ENCODE data around the gene ZNF628. TPM values are rescaled to one million over a fixed set of nuclear protein-coding genes. Genes with fewer than 3 reads are reported as not detected.

ZNF628 gene
- polyA plus RNA-seq, 2 donors: 3.8 to 7.0 TPM

GRCh38 chr19:55503157-55503501 lies 26.7 kb downstream of the ZNF628 start:
- Histone ChIP-seq H3K4me3 (ENCODE audit: low read depth in 1 of 2, low read length in 2 of 2) (no peak overlapping the region), H3K4me1 (ENCODE audit: control insufficient read depth in 2 of 2, insufficient read depth in 2 of 2, low read length in 1 of 2) (no peaks in the 10 kb centered on the region), H3K36me3 (ENCODE audit: control insufficient read depth in 2 of 2, insufficient read depth in 2 of 2, low read length in 1 of 2) (no peaks in the 10 kb centered on the region), H3K9me3 (ENCODE audit: control insufficient read depth in 2 of 2, insufficient read depth in 1 of 2, low read depth in 1 of 2, low read length in 1 of 2) (no peaks in the 10 kb centered on the region), H3K27me3 (ENCODE audit: control insufficient read depth in 1 of 2, insufficient read depth in 2 of 2, low read length in 2 of 2) (no peaks in the 10 kb centered on the region), H3K27ac (ENCODE audit: low read depth in 2 of 2, low read length in 1 of 2) (no peak overlapping the region)
- 78 to 89% methylated on average over 17 of the region's 17 CpGs for WGBS, 2 donors

- Histone ChIP-seq H3K4me3 (ENCODE audit: low read depth in 1 of 2, low read length in 2 of 2) (peak overlapping the region; percentile 27 to 40), H3K9me3 (ENCODE audit: control insufficient read depth in 2 of 2, insufficient read depth in 1 of 2, low read depth in 1 of 2, low read length in 1 of 2) (no peaks in the 10 kb centered on the region), H3K27me3 (ENCODE audit: control insufficient read depth in 1 of 2, insufficient read depth in 2 of 2, low read length in 2 of 2) (no peaks in the 10 kb centered on the region), H3K27ac (ENCODE audit: low read depth in 2 of 2, low read length in 1 of 2) (peak overlapping the region; percentile 58 to 76), H3K36me3 (ENCODE audit: control insufficient read depth in 2 of 2, insufficient read depth in 2 of 2, low read length in 1 of 2) (no peaks in the 10 kb centered on the region), H3K4me1 (ENCODE audit: control insufficient read depth in 2 of 2, insufficient read depth in 2 of 2, low read length in 1 of 2) (no peaks in the 10 kb centered on the region)
- 12 to 16% methylated on average over 63 to 64 of the region's 64 CpGs for WGBS, 2 donors
Measured at GRCh38 chr19:55503502-55504251, 27.3 kb downstream of the ZNF628 start.

GRCh38 chr19:55504252-55504603 lies 27.8 kb downstream of the ZNF628 start:
- Histone ChIP-seq H3K4me1 (ENCODE audit: control insufficient read depth in 2 of 2, insufficient read depth in 2 of 2, low read length in 1 of 2) (no peaks in the 10 kb centered on the region), H3K4me3 (ENCODE audit: low read depth in 1 of 2, low read length in 2 of 2) (no peak overlapping the region), H3K9me3 (ENCODE audit: control insufficient read depth in 2 of 2, insufficient read depth in 1 of 2, low read depth in 1 of 2, low read length in 1 of 2) (no peaks in the 10 kb centered on the region), H3K27ac (ENCODE audit: low read depth in 2 of 2, low read length in 1 of 2) (no peak overlapping the region), H3K36me3 (ENCODE audit: control insufficient read depth in 2 of 2, insufficient read depth in 2 of 2, low read length in 1 of 2) (no peaks in the 10 kb centered on the region), H3K27me3 (ENCODE audit: control insufficient read depth in 1 of 2, insufficient read depth in 2 of 2, low read length in 2 of 2) (no peaks in the 10 kb centered on the region)
- 24 to 29% methylated on average over 13 of the region's 13 CpGs for WGBS, 2 donors

- H3K36me3 ChIP-seq (ENCODE audit: control insufficient read depth in 2 of 2, insufficient read depth in 2 of 2, low read length in 1 of 2): no peaks in the 10 kb centered on the region
- WGBS, 2 donors: 81 to 83% methylated on average over 11 of the region's 11 CpGs
- H3K4me3 ChIP-seq (ENCODE audit: low read depth in 1 of 2, low read length in 2 of 2): no peak overlapping the region
- no peaks in the 10 kb centered on the region for H3K27me3 ChIP-seq (ENCODE audit: control insufficient read depth in 1 of 2, insufficient read depth in 2 of 2, low read length in 2 of 2)
- H3K27ac ChIP-seq (ENCODE audit: low read depth in 2 of 2, low read length in 1 of 2): no peak overlapping the region
- no peaks in the 10 kb centered on the region for H3K9me3 ChIP-seq (ENCODE audit: control insufficient read depth in 2 of 2, insufficient read depth in 1 of 2, low read depth in 1 of 2, low read length in 1 of 2)
- no peaks in the 10 kb centered on the region for H3K4me1 ChIP-seq (ENCODE audit: control insufficient read depth in 2 of 2, insufficient read depth in 2 of 2, low read length in 1 of 2)
Measured at GRCh38 chr19:55504981-55505380, 28.6 kb downstream of the ZNF628 start.

GRCh38 chr19:55508120-55508519 lies 31.7 kb downstream of the ZNF628 start:
- H3K4me3 ChIP-seq (ENCODE audit: low read depth in 1 of 2, low read length in 2 of 2): no peak overlapping the region
- 72 to 77% methylated on average over 10 of the region's 10 CpGs for WGBS, 2 donors
- no peaks in the 10 kb centered on the region for H3K36me3 ChIP-seq (ENCODE audit: control insufficient read depth in 2 of 2, insufficient read depth in 2 of 2, low read length in 1 of 2)
- no peak overlapping the region for H3K27ac ChIP-seq (ENCODE audit: low read depth in 2 of 2, low read length in 1 of 2)
- H3K4me1 ChIP-seq (ENCODE audit: control insufficient read depth in 2 of 2, insufficient read depth in 2 of 2, low read length in 1 of 2): no peaks in the 10 kb centered on the region
- H3K27me3 ChIP-seq (ENCODE audit: control insufficient read depth in 1 of 2, insufficient read depth in 2 of 2, low read length in 2 of 2): no peaks in the 10 kb centered on the region
- no peaks in the 10 kb centered on the region for H3K9me3 ChIP-seq (ENCODE audit: control insufficient read depth in 2 of 2, insufficient read depth in 1 of 2, low read depth in 1 of 2, low read length in 1 of 2)

GRCh38 chr19:55516878-55517620 lies 40.6 kb downstream of the ZNF628 start:
- 9 to 12% methylated on average over 43 to 61 of the region's 61 CpGs for WGBS, 2 donors
- Histone ChIP-seq H3K4me1 (ENCODE audit: control insufficient read depth in 2 of 2, insufficient read depth in 2 of 2, low read length in 1 of 2) (peaks cover 0 to 3% of the 10 kb centered on the region in 2 donors), H3K27ac (ENCODE audit: low read depth in 2 of 2, low read length in 1 of 2) (peak overlapping the region; percentile 57 to 70), H3K36me3 (ENCODE audit: control insufficient read depth in 2 of 2, insufficient read depth in 2 of 2, low read length in 1 of 2) (no peaks in the 10 kb centered on the region), H3K27me3 (ENCODE audit: control insufficient read depth in 1 of 2, insufficient read depth in 2 of 2, low read length in 2 of 2) (no peaks in the 10 kb centered on the region), H3K9me3 (ENCODE audit: control insufficient read depth in 2 of 2, insufficient read depth in 1 of 2, low read depth in 1 of 2, low read length in 1 of 2) (no peaks in the 10 kb centered on the region), H3K4me3 (ENCODE audit: low read depth in 1 of 2, low read length in 2 of 2) (peak overlapping the region; percentile 40 to 52)

- H3K36me3 ChIP-seq (ENCODE audit: control insufficient read depth in 2 of 2, insufficient read depth in 2 of 2, low read length in 1 of 2): no peaks in the 10 kb centered on the region
- H3K27me3 ChIP-seq (ENCODE audit: control insufficient read depth in 1 of 2, insufficient read depth in 2 of 2, low read length in 2 of 2): no peaks in the 10 kb centered on the region
- peaks cover 0 to 3% of the 10 kb centered on the region in 2 donors for H3K4me1 ChIP-seq (ENCODE audit: control insufficient read depth in 2 of 2, insufficient read depth in 2 of 2, low read length in 1 of 2)
- no peak overlapping the region for H3K4me3 ChIP-seq (ENCODE audit: low read depth in 1 of 2, low read length in 2 of 2)
- no peak overlapping the region for H3K27ac ChIP-seq (ENCODE audit: low read depth in 2 of 2, low read length in 1 of 2)
- no peaks in the 10 kb centered on the region for H3K9me3 ChIP-seq (ENCODE audit: control insufficient read depth in 2 of 2, insufficient read depth in 1 of 2, low read depth in 1 of 2, low read length in 1 of 2)
- WGBS, 2 donors: 79 to 81% methylated on average over 10 of the region's 10 CpGs
Measured at GRCh38 chr19:55519451-55520311, 43.3 kb downstream of the ZNF628 start.

- Histone ChIP-seq H3K27me3 (ENCODE audit: control insufficient read depth in 1 of 2, insufficient read depth in 2 of 2, low read length in 2 of 2) (no peaks in the 10 kb centered on the region), H3K36me3 (ENCODE audit: control insufficient read depth in 2 of 2, insufficient read depth in 2 of 2, low read length in 1 of 2) (no peaks in the 10 kb centered on the region), H3K4me1 (ENCODE audit: control insufficient read depth in 2 of 2, insufficient read depth in 2 of 2, low read length in 1 of 2) (peaks cover 3% of the 10 kb centered on the region in 2 donors), H3K4me3 (ENCODE audit: low read depth in 1 of 2, low read length in 2 of 2) (no peak overlapping the region), H3K9me3 (ENCODE audit: control insufficient read depth in 2 of 2, insufficient read depth in 1 of 2, low read depth in 1 of 2, low read length in 1 of 2) (no peaks in the 10 kb centered on the region), H3K27ac (ENCODE audit: low read depth in 2 of 2, low read length in 1 of 2) (no peak overlapping the region)
- WGBS, 2 donors: 66 to 68% methylated on average over 14 of the region's 14 CpGs
Measured at GRCh38 chr19:55520691-55521292, 44.4 kb downstream of the ZNF628 start.
